ENCODE data around the gene TACC2. TPM values are rescaled to one million over a fixed set of nuclear protein-coding genes. Genes with fewer than 3 reads are reported as not detected.

Gene TACC2
- total RNA-seq, 1 donor from 2014 or later, result 10.7 TPM

GRCh38 chr10:122224159-122224558, 235.2 kb downstream of the TACC2 start:
- Histone ChIP-seq H3K4me2 (no peak overlapping the region), H3K4me1 (no peaks in the 10 kb centered on the region), H3K4me3 (no peak overlapping the region), H3K36me3 (no peaks in the 10 kb centered on the region), H4K20me1 (ENCODE audit: low read depth) (no peaks in the 10 kb centered on the region), H3K27me3 (no peaks in the 10 kb centered on the region), H2AFZ (replicated peaks) (no peak overlapping the region), H3K9ac (no peak overlapping the region), H3K27ac (no peak overlapping the region), H3K9me3 (ENCODE audit: low read depth) (no peaks in the 10 kb centered on the region), H3K79me2 (ENCODE audit: low read depth) (no peaks in the 10 kb centered on the region), H3F3A (ENCODE audit: low read depth) (no peaks in the 10 kb centered on the region)
- no peak overlapping the region for H3K27ac Mint-ChIP-seq
- H3K4me3 Mint-ChIP-seq, result no peak overlapping the region
- no peaks in the 10 kb centered on the region for H3K9me3 Mint-ChIP-seq
- H3K36me3 Mint-ChIP-seq, result peaks cover 36% of the 10 kb centered on the region
- H3K27me3 Mint-ChIP-seq (ENCODE audit: insufficient read depth, low read depth), result no peaks in the 10 kb centered on the region
- DNase-seq (ENCODE audit: low spot score), result no peak
- no peaks in the 10 kb centered on the region for H3K4me1 Mint-ChIP-seq
- no peak for TF ChIP-seq CTCF (IDR thresholded peaks at IDR 0.05)
- no peak for TF ChIP-seq EZH2phosphoT487 (IDR thresholded peaks at IDR 0.05)
- no peak for TF ChIP-seq EZH2 (IDR thresholded peaks at IDR 0.05)

- H2AFZ ChIP-seq (replicated peaks), result no peak overlapping the region
- H3K27me3 ChIP-seq, result no peaks in the 10 kb centered on the region
- no peak overlapping the region for H3K4me3 ChIP-seq
- H3K36me3 Mint-ChIP-seq, result peaks cover 44% of the 10 kb centered on the region
- TF ChIP-seq EZH2phosphoT487 (IDR thresholded peaks at IDR 0.05) (no peak), CTCF (IDR thresholded peaks at IDR 0.05) (no peak), EZH2 (IDR thresholded peaks at IDR 0.05) (no peak)
- no peaks in the 10 kb centered on the region for H3K4me1 ChIP-seq
- H3K4me2 ChIP-seq, result no peak overlapping the region
- peaks cover 3% of the 10 kb centered on the region for H4K20me1 ChIP-seq (ENCODE audit: low read depth)
- no peak overlapping the region for H3K27ac ChIP-seq
- H3K9me3 Mint-ChIP-seq, result no peaks in the 10 kb centered on the region
- H3K4me1 Mint-ChIP-seq, result no peaks in the 10 kb centered on the region
- H3K9ac ChIP-seq, result no peak overlapping the region
- no peaks in the 10 kb centered on the region for H3K36me3 ChIP-seq
- no peaks in the 10 kb centered on the region for H3K27me3 Mint-ChIP-seq (ENCODE audit: insufficient read depth, low read depth)
- no peak overlapping the region for H3K4me3 Mint-ChIP-seq
- H3K27ac Mint-ChIP-seq, result no peak overlapping the region
- no peaks in the 10 kb centered on the region for H3K9me3 ChIP-seq (ENCODE audit: low read depth)
- H3F3A ChIP-seq (ENCODE audit: low read depth), result no peaks in the 10 kb centered on the region
- no peak for DNase-seq (ENCODE audit: low spot score)
- no peaks in the 10 kb centered on the region for H3K79me2 ChIP-seq (ENCODE audit: low read depth)
Observed at GRCh38 chr10:122225330-122225729, 236.4 kb downstream of the TACC2 start.

GRCh38 chr10:122227754-122228153, 238.8 kb downstream of the TACC2 start:
- H3K9ac ChIP-seq, result no peak overlapping the region
- no peaks in the 10 kb centered on the region for H3K4me1 ChIP-seq
- no peak overlapping the region for H3K4me3 ChIP-seq
- H3K36me3 ChIP-seq, result no peaks in the 10 kb centered on the region
- no peak overlapping the region for H3K4me3 Mint-ChIP-seq
- no peak overlapping the region for H3K27ac ChIP-seq
- peaks cover 45% of the 10 kb centered on the region for H3K36me3 Mint-ChIP-seq
- TF ChIP-seq EZH2phosphoT487 (IDR thresholded peaks at IDR 0.05), result no peak
- no peak for TF ChIP-seq CTCF (IDR thresholded peaks at IDR 0.05)
- no peak for TF ChIP-seq EZH2 (IDR thresholded peaks at IDR 0.05)
- no peak overlapping the region for H3K27ac Mint-ChIP-seq
- H3K4me2 ChIP-seq, result no peak overlapping the region
- no peak overlapping the region for H2AFZ ChIP-seq (replicated peaks)
- H3K27me3 Mint-ChIP-seq (ENCODE audit: insufficient read depth, low read depth), result no peaks in the 10 kb centered on the region
- no peaks in the 10 kb centered on the region for H3F3A ChIP-seq (ENCODE audit: low read depth)
- H4K20me1 ChIP-seq (ENCODE audit: low read depth), result peaks cover 3% of the 10 kb centered on the region
- peaks cover 3% of the 10 kb centered on the region for H3K4me1 Mint-ChIP-seq
- DNase-seq (ENCODE audit: low spot score), result no peak
- H3K27me3 ChIP-seq, result no peaks in the 10 kb centered on the region
- H3K9me3 ChIP-seq (ENCODE audit: low read depth), result no peaks in the 10 kb centered on the region
- H3K79me2 ChIP-seq (ENCODE audit: low read depth), result no peaks in the 10 kb centered on the region
- H3K9me3 Mint-ChIP-seq, result no peaks in the 10 kb centered on the region
